Effector CD8-positive, alpha-beta T cell (primary cell): ENCODE results near the gene MESD.

ENCODE experiments used
- DNase-seq: peaks from one replicate; lab custom pipeline; 2025; lab: John Stamatoyannopoulos, UW

MESD gene

GRCh38 chr15:80937718-80938117, 51.9 kb downstream of the MESD start:
- DNase-seq: no peak

- no peak for DNase-seq
These were observed 53.1 kb downstream of the MESD start for GRCh38 chr15:80936288-80937078.

GRCh38 chr15:80934761-80935221, 54.8 kb downstream of the MESD start:
- DNase-seq: no peak

- no peak for DNase-seq
These were observed 56.6 kb downstream of the MESD start for GRCh38 chr15:80932989-80933388.

- no peak for DNase-seq
These were observed 57.2 kb downstream of the MESD start for GRCh38 chr15:80932513-80932815.

GRCh38 chr15:80931721-80932512, 57.7 kb downstream of the MESD start:
- DNase-seq: no peak

- no peak for DNase-seq
These were observed 58.4 kb downstream of the MESD start for GRCh38 chr15:80931191-80931590.

GRCh38 chr15:80929689-80930088, 59.9 kb downstream of the MESD start:
- DNase-seq: no peak

GRCh38 chr15:80929225-80929624, 60.4 kb downstream of the MESD start:
- no peak for DNase-seq

- DNase-seq: no peak
These were observed 63.5 kb downstream of the MESD start for GRCh38 chr15:80926126-80926525.

- no peak for DNase-seq
These were observed 64.0 kb downstream of the MESD start for GRCh38 chr15:80925597-80926059.

- no peak for DNase-seq
These were observed 65.3 kb downstream of the MESD start for GRCh38 chr15:80924278-80924677.

- DNase-seq: no peak
These were observed 66.0 kb downstream of the MESD start for GRCh38 chr15:80923668-80924067.

GRCh38 chr15:80921736-80922410, 67.7 kb downstream of the MESD start:
- DNase-seq: no peak

- no peak for DNase-seq
These were observed 69.3 kb downstream of the MESD start for GRCh38 chr15:80920271-80920699.

- DNase-seq: no peak
These were observed 71.3 kb downstream of the MESD start for GRCh38 chr15:80918196-80918783.

- no peak for DNase-seq
These were observed 73.6 kb downstream of the MESD start for GRCh38 chr15:80916056-80916455.

GRCh38 chr15:80915472-80915871, 74.1 kb downstream of the MESD start:
- no peak for DNase-seq

GRCh38 chr15:80913541-80913940, 76.1 kb downstream of the MESD start:
- DNase-seq: no peak

GRCh38 chr15:80912673-80913072, 76.9 kb downstream of the MESD start:
- no peak for DNase-seq

- DNase-seq: no peak
These were observed 77.8 kb downstream of the MESD start for GRCh38 chr15:80911821-80912220.

GRCh38 chr15:80906159-80906766, 83.4 kb downstream of the MESD start:
- no peak for DNase-seq
